ENCODE data around the gene CCT2. TPM values are rescaled to one million over a fixed set of nuclear protein-coding genes. Genes with fewer than 3 reads are reported as not detected.
"Not testable (repeated sequence)": the region's sequence is repeated elsewhere in the genome, so short reads cannot be mapped to it uniquely, and the experiment has no call there.

The CCT2 gene
- total RNA-seq, 2 experiments from 2014 or later: 131 to 135 TPM

DNA sequence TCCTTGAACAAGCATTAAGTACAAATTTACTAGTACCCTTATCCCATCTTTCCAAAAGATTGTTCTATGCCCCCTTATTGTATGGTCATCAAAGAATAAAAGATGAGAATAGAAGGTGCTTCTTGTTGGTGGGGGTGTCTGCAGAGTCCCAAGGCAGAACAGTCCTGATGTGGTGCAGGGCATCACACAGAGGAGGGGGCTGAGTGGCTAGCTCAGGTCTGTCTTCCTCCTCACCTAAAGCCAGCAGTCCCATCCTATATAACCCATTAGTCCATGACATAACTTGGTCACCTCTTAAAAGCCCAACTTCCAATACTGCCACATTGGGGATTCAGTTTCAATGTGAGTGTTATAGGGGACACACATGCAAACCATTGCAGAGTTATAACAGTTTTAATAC, 15.5 kb downstream of the CCT2 start:
- no peak for DNase-seq
- Mint-ChIP-seq H3K36me3 (ENCODE audit: low read depth) (peaks cover 63% of the 10 kb centered on the region), H3K27me3 (no peaks in the 10 kb centered on the region), H3K27ac (no peak overlapping the region), H3K9me3 (no peaks in the 10 kb centered on the region), H3K4me1 (peaks cover 4% of the 10 kb centered on the region), H3K4me3 (no peak overlapping the region)
- CTCF ChIA-PET: interaction anchor here (0.8 to 1.3 kb wide), 2 partner anchors 39 to 244 kb away, joined by 3 to 8 read pairs; no protein-coding TSS in a partner anchor
- POLR2A ChIA-PET: no interaction called here

DNA sequence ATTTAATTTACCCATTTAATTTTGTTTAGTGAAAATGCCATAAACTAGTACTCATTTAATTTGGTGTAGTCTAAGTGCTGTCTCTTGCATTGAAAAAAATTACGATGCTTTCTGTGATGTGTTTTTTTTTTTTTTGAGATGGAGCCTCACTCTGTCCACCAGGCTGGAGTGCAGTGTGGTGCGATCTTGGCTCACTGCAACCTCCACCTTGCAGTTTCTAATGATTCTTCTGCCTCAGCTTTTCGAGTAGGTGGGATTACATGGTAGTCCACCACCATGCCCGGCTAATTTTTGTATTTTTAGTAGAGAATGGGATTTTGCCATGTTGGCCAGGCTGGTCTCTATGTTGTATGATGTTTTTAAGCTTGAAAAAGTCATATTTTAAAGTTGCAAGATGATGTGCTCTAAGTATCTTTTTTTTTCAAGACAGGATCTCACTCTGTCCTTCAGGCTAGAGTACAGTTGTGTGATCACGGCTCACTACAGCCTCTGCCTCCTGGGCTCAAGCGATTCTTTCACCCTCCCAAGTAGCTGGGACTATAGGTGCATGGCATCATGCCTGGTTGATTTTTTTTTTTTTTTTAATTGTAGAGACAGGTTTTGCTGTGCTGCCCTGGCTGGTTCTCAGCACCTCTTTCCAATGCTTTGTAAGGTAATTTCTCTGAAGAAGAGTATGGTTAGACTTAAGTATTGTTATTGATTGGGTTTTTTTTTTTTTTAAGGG, 16.9 kb downstream of the CCT2 start:
- POLR2A ChIA-PET: no interaction called here
- no peak for DNase-seq
- Mint-ChIP-seq H3K36me3 (ENCODE audit: low read depth) (peaks cover 52% of the 10 kb centered on the region), H3K27ac (no peak overlapping the region), H3K27me3 (no peaks in the 10 kb centered on the region), H3K9me3 (no peaks in the 10 kb centered on the region), H3K4me1 (peaks cover under 1% of the 10 kb centered on the region), H3K4me3 (no peak overlapping the region)
- CTCF ChIA-PET: no interaction called here

DNA sequence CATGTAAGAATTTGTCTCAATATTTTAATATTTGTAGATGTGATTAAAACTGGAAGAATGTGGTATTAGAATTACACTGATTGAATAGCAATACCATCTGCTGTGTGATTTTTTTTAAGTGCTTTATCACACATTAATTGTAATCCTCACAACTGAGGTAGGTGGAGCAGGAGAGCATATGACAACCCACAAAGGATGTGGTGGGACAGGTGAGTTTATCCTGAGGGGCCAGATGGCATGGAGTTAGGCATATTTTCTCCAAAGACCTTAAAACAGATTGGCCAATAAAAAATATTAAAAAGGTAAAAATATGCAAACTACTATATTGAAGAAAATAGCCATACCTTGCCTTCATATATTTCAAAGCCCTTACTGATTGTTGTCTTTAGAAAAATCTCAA, 17.7 kb downstream of the CCT2 start:
- POLR2A ChIA-PET: no interaction called here
- H3K4me1 Mint-ChIP-seq: no peaks in the 10 kb centered on the region
- no peaks in the 10 kb centered on the region for H3K27me3 Mint-ChIP-seq
- H3K4me3 Mint-ChIP-seq: no peak overlapping the region
- no peak overlapping the region for H3K27ac Mint-ChIP-seq
- no peaks in the 10 kb centered on the region for H3K9me3 Mint-ChIP-seq
- DNase-seq: no peak
- H3K36me3 Mint-ChIP-seq (ENCODE audit: low read depth): peaks cover 45% of the 10 kb centered on the region
- CTCF ChIA-PET: no interaction called here

GRCh38 chr12:69603556-69603955, 18.3 kb downstream of the CCT2 start:
- CTCF ChIA-PET, H3K9me3 Mint-ChIP-seq, H3K4me3 Mint-ChIP-seq, H3K4me1 Mint-ChIP-seq, H3K27me3 Mint-ChIP-seq, POLR2A ChIA-PET, DNase-seq, H3K27ac Mint-ChIP-seq: not testable (repeated sequence)
- H3K36me3 Mint-ChIP-seq (ENCODE audit: low read depth): peaks cover 40% of the 10 kb centered on the region

GRCh38 chr12:69604275-69604674, 19.0 kb downstream of the CCT2 start:
- H3K27me3 Mint-ChIP-seq, H3K4me1 Mint-ChIP-seq, POLR2A ChIA-PET, H3K27ac Mint-ChIP-seq, H3K4me3 Mint-ChIP-seq, CTCF ChIA-PET, H3K9me3 Mint-ChIP-seq, DNase-seq: not testable (repeated sequence)
- peaks cover 35% of the 10 kb centered on the region for H3K36me3 Mint-ChIP-seq (ENCODE audit: low read depth)

- Mint-ChIP-seq H3K27ac (no peak overlapping the region), H3K4me3 (no peak overlapping the region), H3K27me3 (no peaks in the 10 kb centered on the region), H3K36me3 (ENCODE audit: low read depth) (peaks cover 5% of the 10 kb centered on the region), H3K9me3 (no peaks in the 10 kb centered on the region), H3K4me1 (no peaks in the 10 kb centered on the region)
- POLR2A ChIA-PET: no interaction called here
- CTCF ChIA-PET: interaction anchor here (1.0 kb wide), 1 partner anchor 31 kb away, joined by 3 read pairs; no protein-coding TSS in a partner anchor
- DNase-seq: no peak
Observed at GRCh38 chr12:69608114-69608513, 22.9 kb downstream of the CCT2 start.

DNA sequence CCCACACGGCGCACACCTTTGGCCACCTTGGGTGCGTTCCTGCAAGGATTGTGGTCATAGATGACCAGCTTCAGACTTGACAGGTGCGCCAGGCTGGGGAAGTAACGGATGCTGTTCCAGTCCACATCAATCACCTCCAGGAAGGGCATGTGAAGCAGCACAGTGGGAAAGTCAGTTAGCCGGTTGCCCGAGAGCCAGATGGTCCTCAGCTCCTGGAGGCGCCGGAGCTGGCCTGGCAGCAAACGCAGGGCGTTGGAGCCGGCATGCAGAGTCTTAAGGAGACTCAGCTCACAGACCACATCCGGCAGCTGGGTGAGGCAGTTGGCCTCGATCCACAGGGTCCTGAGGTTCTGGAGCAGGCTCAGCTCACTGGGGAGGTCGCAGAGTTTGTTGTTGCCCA, 24.9 kb downstream of the CCT2 start:
- no peaks in the 10 kb centered on the region for H3K36me3 Mint-ChIP-seq (ENCODE audit: low read depth)
- no peaks in the 10 kb centered on the region for H3K4me1 Mint-ChIP-seq
- POLR2A ChIA-PET: no interaction called here
- peaks cover 6% of the 10 kb centered on the region for H3K27me3 Mint-ChIP-seq
- H3K27ac Mint-ChIP-seq: no peak overlapping the region
- DNase-seq: no peak
- no peaks in the 10 kb centered on the region for H3K9me3 Mint-ChIP-seq
- no peak overlapping the region for H3K4me3 Mint-ChIP-seq
- CTCF ChIA-PET: interaction anchor here (0.6 to 2.0 kb wide), 4 partner anchors 21 to 780 kb away, joined by 3 to 9 read pairs (median 3); no protein-coding TSS in a partner anchor

DNA sequence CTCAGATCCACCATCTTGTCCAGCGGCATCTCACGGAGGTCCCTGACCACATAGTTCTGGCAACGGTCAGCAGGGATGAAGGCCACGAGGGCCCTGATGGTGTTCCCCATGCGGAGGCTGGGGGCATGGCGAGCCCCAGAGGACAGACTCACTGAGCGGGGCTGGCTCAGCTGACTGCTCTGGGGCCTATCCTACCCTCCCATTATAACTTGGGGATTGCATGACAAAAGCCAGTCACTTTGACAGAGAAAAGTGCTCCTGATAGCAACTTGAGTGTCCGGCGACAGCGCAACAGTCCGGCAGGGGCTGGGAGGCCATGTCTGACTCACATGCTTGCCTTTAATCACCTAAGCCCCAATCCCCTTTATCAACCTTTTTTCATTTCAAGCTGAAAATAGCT, 25.5 kb downstream of the CCT2 start, which contains the start of gene LRRC10:
Gene LRRC10 (minus strand): TSS at position 179 of the 400 bp plus-strand sequence. CDS start 69 bp downstream, at position 110.
- Mint-ChIP-seq H3K27ac (no peak within 1 kb of the TSS), H3K27me3 (peaks cover 6% of the 10 kb centered on the region), H3K4me1 (no peaks in the 10 kb centered on the region), H3K4me3 (no peak within 1 kb of the TSS), H3K36me3 (ENCODE audit: low read depth) (no peaks in the 10 kb centered on the region), H3K9me3 (no peaks in the 10 kb centered on the region)
- ChIA-PET CTCF (interaction anchor here (0.6 to 3.1 kb wide), 5 partner anchors 20 to 781 kb away, joined by 3 to 9 read pairs (median 3); no protein-coding TSS in a partner anchor), POLR2A (no interaction called here)
- no peak for DNase-seq

DNA sequence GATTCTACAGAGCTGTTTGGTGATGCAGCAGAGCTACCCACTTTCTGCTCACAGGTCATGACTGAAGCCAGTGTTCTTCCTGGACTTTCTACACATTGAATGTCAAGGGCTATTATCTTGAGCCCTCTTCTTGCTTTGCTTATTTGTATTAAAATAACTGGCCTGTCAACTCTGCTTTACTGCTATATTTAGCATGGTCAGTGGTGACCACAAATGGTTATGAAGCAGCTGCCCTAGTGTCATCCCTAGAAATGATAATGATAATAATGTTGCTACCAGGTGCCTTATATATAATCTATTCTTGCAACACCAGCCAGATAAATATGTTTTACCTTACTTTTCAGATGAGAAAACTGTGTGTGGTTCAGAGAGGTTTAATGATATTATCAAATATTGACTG, 28.1 kb downstream of the CCT2 start:
- ChIA-PET POLR2A (no interaction called here), CTCF (interaction anchor here (3.1 kb wide), 1 partner anchor 27 kb away, joined by 7 read pairs; no protein-coding TSS in a partner anchor)
- Mint-ChIP-seq H3K9me3 (no peaks in the 10 kb centered on the region), H3K4me1 (no peaks in the 10 kb centered on the region), H3K36me3 (ENCODE audit: low read depth) (no peaks in the 10 kb centered on the region), H3K27ac (no peak overlapping the region), H3K27me3 (peaks cover 6% of the 10 kb centered on the region), H3K4me3 (no peak overlapping the region)
- DNase-seq: no peak

DNA sequence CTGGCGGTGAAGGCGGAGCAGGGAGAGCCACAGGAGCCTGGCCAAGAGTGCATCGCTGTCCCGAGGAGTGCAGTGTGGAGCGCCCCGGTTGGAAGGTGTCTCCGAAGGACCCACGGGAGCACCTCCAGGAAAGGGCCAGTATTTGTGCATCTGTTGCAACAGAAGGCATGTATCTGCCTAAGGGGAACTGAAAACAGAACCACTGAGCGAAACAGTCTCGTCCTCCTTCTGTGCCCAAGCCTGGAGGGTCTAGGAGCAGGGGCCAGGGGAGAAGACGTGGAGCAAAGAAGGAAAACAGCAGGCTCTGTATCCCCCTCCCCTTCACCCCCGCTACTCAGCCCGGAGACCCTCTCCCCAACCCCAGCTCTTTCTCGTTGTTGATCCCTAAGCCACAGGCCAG, 30.8 kb downstream of the CCT2 start:
- Mint-ChIP-seq H3K4me1 (no peaks in the 10 kb centered on the region), H3K27me3 (peaks cover 8% of the 10 kb centered on the region), H3K4me3 (no peak overlapping the region), H3K9me3 (no peaks in the 10 kb centered on the region), H3K36me3 (ENCODE audit: low read depth) (no peaks in the 10 kb centered on the region), H3K27ac (no peak overlapping the region)
- ChIA-PET POLR2A (no interaction called here), CTCF (no interaction called here)
- DNase-seq: no peak

DNA sequence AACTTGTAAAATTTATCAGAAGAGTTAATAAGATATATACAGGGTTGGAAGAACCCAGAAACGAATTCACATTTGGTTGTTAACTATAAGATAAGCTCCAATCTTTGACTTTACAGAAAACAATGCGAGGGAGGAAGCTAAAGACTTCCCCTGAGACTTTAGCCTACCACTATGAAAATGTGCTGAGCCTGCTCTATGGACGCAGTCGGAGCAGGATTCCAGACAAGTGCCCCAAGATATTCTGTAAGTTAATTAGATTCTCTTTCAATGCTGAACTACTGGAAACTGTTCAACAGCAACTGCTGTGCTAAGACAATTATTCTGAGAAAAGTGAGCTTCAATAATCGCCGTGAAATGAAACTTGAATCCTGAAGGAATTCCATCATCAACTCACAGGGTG, 33.8 kb downstream of the CCT2 start:
- ChIA-PET CTCF (interaction anchor here (1.1 to 1.2 kb wide), 2 partner anchors 20 to 1461 kb away, joined by 3 read pairs; no protein-coding TSS in a partner anchor), POLR2A (no interaction called here)
- Mint-ChIP-seq H3K4me1 (no peaks in the 10 kb centered on the region), H3K9me3 (no peaks in the 10 kb centered on the region), H3K36me3 (ENCODE audit: low read depth) (no peaks in the 10 kb centered on the region), H3K4me3 (no peak overlapping the region), H3K27me3 (peaks cover 7% of the 10 kb centered on the region), H3K27ac (no peak overlapping the region)
- DNase-seq: no peak

DNA sequence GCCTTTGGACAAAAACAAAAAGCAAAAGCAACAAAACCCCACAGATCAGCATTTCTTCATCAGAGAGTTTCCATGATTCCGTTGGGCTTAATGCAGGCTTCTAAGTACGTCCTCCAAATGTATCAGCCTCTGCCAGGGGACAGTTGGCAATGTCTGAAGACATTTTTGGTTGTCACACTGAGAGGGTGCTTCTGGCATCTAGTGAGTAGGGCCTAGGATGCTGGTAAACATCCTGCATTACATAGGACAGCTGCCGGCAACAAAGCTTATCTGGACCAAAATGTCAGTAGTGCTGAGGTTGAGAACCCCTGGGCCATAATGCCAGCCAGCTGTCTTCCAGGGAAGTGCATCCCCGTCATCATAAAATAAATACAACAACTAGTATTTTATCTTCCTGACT, 34.8 kb downstream of the CCT2 start:
- Mint-ChIP-seq H3K36me3 (ENCODE audit: low read depth) (no peaks in the 10 kb centered on the region), H3K4me1 (no peaks in the 10 kb centered on the region), H3K9me3 (no peaks in the 10 kb centered on the region), H3K27ac (no peak overlapping the region), H3K4me3 (no peak overlapping the region), H3K27me3 (peaks cover 7% of the 10 kb centered on the region)
- CTCF ChIA-PET: no interaction called here
- POLR2A ChIA-PET: no interaction called here
- no peak for DNase-seq

DNA sequence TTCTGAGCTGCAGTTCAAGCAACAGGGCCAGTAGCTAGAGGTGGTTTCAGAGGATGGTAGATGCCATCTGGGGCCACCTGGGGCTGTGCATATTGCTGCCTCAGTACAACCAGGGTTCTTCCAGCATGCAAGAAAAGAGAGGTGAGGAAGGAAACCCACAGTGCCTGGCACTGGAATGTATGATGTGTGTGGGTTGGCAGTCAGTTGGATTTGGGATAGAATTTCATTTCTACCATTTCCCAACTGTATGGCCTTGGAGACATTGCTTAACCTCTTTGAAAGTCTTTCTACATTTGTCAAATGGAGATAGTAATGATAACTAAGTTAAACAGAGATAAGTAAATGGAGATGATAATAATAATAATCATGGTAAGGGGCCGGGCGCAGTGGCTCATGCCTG, 35.7 kb downstream of the CCT2 start:
- H3K4me3 Mint-ChIP-seq: no peak overlapping the region
- H3K27me3 Mint-ChIP-seq: peaks cover 7% of the 10 kb centered on the region
- no peak overlapping the region for H3K27ac Mint-ChIP-seq
- DNase-seq: no peak
- CTCF ChIA-PET: no interaction called here
- no peaks in the 10 kb centered on the region for H3K36me3 Mint-ChIP-seq (ENCODE audit: low read depth)
- no peaks in the 10 kb centered on the region for H3K4me1 Mint-ChIP-seq
- POLR2A ChIA-PET: no interaction called here
- H3K9me3 Mint-ChIP-seq: no peaks in the 10 kb centered on the region

DNA sequence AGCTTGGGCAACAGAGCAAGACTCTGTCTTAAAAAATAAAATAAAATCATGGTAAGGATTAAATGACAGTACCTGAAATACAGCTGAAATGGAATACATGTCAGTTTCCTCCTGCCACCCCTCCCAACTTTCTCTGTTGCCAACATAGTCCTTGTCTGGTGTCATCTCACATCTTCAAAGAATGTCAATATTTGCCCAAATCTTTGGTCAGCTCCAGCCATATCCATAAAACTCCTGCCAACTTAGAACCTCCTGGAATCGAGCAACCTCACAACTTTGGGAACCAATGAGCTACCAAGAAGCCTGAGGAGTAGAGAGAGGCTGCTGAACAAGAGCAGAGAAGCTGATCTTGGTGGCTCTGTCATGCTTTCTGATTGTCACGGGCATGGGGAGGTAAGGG, 36.3 kb downstream of the CCT2 start:
- Mint-ChIP-seq H3K9me3 (no peaks in the 10 kb centered on the region), H3K4me1 (no peaks in the 10 kb centered on the region), H3K36me3 (ENCODE audit: low read depth) (no peaks in the 10 kb centered on the region), H3K27ac (no peak overlapping the region), H3K27me3 (peaks cover 7% of the 10 kb centered on the region), H3K4me3 (no peak overlapping the region)
- ChIA-PET CTCF (no interaction called here), POLR2A (no interaction called here)
- no peak for DNase-seq
